Activated CD4-positive, alpha-beta T cell treated with anti-CD3 and anti-CD28 coated beads, Interleukin-10, Interleukin-2, amounts not matched to agents 100 ng/mL and 50 ng/mL, durations not matched to agents 16 hours and 8 hours (primary cell): ENCODE results near the gene RND3.

Experiments used
- DNase-seq: peaks from one replicate; pipeline ENCODE4 v3.0.0-alpha.2; 2020

Gene RND3

DNA sequence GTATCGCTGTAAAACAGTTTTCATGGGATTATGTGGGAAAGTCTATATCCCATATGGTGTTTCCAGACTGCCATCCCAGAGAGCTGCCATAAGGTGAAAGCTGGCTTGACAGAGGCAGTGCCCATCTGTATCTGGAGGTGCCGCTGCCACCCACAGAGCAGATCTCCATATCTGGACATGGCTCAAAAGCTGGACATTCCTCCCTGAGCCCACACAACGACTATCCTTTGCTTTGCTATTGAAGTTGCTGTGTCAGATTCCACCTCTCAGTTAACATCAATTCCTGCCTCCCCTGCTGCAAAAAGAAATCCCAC, 55.2 kb downstream of the RND3 start:
- no peak for DNase-seq

DNA sequence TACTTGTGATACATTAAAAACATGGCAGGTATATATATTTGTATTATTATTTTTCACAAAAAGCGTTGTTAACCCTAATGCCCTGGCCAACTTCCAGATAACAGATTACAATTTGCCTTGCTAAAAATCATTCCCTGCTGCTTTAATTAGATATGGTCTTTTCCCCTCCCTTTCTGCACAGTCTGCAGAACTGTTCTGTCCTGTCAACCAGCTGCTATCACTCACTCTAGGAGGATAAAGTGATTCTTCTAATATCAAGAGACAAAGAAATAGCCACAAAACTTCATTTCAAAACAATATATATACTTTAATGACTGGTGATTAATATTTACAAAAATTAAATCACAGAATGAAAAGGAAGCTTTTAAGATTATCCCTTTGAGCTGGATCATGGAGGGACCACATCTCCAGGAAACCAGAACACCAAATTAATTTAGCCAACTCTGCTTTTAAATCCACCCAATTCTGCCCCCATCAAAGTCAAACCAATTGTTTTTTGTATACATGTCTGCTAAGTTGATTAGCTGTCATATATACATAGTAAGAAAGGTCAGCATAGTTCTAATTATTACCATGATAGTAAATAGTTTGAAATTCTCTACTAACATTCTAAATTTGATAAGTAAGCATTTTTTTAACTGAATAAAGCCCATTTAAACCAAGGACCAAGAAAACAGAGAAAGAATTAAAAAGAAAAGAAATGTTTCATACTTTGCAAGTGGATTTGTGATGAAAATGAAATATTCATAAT, 55.7 kb downstream of the RND3 start:
- DNase-seq, result no peak

GRCh38 chr2:150429384-150429961, 58.0 kb downstream of the RND3 start:
- no peak for DNase-seq

- DNase-seq, result no peak
These were observed 58.8 kb downstream of the RND3 start for GRCh38 chr2:150428641-150429040.

DNA sequence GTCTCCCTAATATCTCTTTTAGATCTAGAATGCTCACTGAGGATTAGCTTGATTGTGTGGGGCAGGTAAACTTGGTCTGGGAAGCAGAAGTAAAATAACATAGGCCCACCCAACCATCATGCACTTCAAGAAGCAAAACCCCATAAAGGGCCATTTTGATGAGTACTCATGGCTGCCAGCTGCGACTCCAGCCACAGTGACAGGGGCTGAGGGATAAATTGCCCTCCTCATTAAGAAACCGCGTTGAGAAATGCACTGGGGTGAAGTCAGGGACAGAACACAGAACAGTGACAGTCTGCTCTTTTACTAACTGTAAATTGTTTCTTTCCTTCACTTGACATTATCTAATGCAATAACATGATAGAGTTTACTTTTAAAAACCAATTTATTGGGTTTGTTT, 60.2 kb downstream of the RND3 start:
- no peak for DNase-seq

GRCh38 chr2:150426724-150427123, 60.7 kb downstream of the RND3 start:
- no peak for DNase-seq

- no peak for DNase-seq
These were observed 61.2 kb downstream of the RND3 start for GRCh38 chr2:150426315-150426714.

DNA sequence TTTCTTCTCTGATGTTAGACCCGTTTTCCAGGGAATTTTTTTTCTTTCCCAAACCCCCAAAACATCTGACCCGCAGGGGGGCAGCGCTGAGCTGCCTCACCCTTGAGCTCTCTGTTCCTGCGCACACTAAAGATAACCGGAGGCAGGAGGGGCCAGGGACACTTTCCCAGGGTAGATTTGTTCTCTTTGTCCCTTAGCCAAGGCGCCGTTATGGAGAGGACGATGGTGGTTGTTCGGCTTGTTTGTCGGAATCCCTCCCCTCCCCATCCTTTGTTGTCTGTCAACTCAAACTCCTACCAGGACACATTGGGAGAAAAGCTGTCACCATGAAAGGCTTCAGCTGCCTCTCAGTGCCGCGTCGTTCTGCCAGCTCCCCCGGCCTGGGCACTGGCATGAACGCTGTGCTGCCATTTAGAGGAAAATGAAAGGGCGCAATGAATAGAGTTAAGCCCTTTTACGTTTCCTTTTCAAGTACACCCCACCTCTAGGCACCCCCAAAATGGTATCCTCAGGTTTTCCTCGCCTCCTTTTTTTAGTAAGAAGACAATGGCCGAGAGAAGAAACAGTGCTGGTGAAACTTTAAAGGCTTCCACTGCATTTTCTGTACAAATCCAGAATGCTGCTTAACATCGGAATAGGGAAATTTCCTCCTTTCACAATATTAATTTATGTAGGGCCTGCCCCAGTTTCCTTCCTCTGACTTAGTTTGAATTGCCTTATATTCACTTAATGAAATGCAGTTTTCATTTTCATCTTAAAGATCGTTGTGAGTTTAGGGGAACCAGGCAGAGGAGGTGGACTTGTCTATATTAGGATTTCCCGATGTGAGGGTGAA, 62.1 kb downstream of the RND3 start:
- DNase-seq, result no peak

DNA sequence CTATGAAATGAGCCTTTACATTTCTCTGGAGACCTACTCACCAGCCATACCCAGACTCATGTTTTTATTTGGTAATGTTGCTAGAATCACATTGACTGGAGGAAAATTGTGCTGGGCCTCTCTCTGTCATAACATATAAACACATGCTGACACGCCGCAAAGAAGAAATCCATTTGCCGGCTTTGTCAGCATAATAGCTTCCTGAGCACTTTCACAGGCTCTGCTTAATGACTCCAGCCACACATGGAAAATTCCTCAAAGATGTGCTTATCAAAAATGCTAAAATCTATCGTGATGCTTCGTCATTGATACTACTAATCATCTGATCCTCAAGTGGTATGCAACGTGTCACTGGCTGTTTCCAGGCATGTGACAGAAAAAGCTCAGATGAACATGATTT, 63.1 kb downstream of the RND3 start:
- DNase-seq, result no peak

- DNase-seq, result no peak
These were observed 66.3 kb downstream of the RND3 start for GRCh38 chr2:150421126-150421651.

- DNase-seq, result no peak
These were observed 68.6 kb downstream of the RND3 start for GRCh38 chr2:150418916-150419315.
